GM12891 (cell line): Measurements from ENCODE around the gene SUMF1.
"Not testable (repeated sequence)": the region's sequence is repeated elsewhere in the genome, so short reads cannot be mapped to it uniquely, and the experiment has no call there.

Experiments used
- DNase-seq: peaks from one replicate; pipeline ENCODE4 v3.0.0; 2011; ENCODE audit warnings: low spot score; ENCODE audit not compliant: insufficient read length
- FAIRE-seq: peaks from 2 replicates; lab custom pipeline; 2011; peaks lifted over from hg19 to GRCh38; lab: Jason Lieb, UNC
- PAX5 ChIP-seq: IDR thresholded peaks from 2 replicates; pipeline ENCODE4 v1.6.1; 2011; ENCODE audit warnings: low read length, moderate library complexity, mild to moderate bottlenecking; ENCODE audit not compliant: insufficient read depth, severe bottlenecking
- POLR2A ChIP-seq: IDR thresholded peaks from 2 replicates; pipeline ENCODE4 v1.6.1; 2011; ENCODE audit warnings: low read depth, low read length, control low read depth
- POLR2AphosphoS5 ChIP-seq: IDR thresholded peaks from 2 replicates; pipeline ENCODE4 v1.6.1; 2011; ENCODE audit warnings: low read depth, low read length, control low read depth
- POU2F2 ChIP-seq: IDR thresholded peaks from 2 replicates; pipeline ENCODE4 v1.6.1; 2011; ENCODE audit warnings: low read depth, mild to moderate bottlenecking, control low read depth, low read length, moderate library complexity
- SPI1 ChIP-seq: IDR thresholded peaks from 2 replicates; pipeline ENCODE4 v1.6.1; 2011; ENCODE audit warnings: low read depth, low read length, control low read depth
- TAF1 ChIP-seq: IDR thresholded peaks from 2 replicates; pipeline ENCODE4 v1.6.1; 2011; ENCODE audit warnings: low read depth, low read length, control low read depth

Gene SUMF1

GRCh38 chr3:4334548-4334947, 132.5 kb downstream of the SUMF1 start:
- no peak for FAIRE-seq
- no peak for TF ChIP-seq SPI1
- no peak for TF ChIP-seq POU2F2
- no peak for TF ChIP-seq POLR2AphosphoS5
- no peak for TF ChIP-seq TAF1
- TF ChIP-seq PAX5 = no peak
- TF ChIP-seq POLR2A = no peak
- no peak for DNase-seq

GRCh38 chr3:4332991-4333390, 134.1 kb downstream of the SUMF1 start:
- no peak for TF ChIP-seq POLR2AphosphoS5
- no peak for TF ChIP-seq SPI1
- TF ChIP-seq POLR2A = no peak
- no peak for TF ChIP-seq TAF1
- no peak for TF ChIP-seq PAX5
- no peak for TF ChIP-seq POU2F2
- DNase-seq (no peak), FAIRE-seq (no peak)

DNA sequence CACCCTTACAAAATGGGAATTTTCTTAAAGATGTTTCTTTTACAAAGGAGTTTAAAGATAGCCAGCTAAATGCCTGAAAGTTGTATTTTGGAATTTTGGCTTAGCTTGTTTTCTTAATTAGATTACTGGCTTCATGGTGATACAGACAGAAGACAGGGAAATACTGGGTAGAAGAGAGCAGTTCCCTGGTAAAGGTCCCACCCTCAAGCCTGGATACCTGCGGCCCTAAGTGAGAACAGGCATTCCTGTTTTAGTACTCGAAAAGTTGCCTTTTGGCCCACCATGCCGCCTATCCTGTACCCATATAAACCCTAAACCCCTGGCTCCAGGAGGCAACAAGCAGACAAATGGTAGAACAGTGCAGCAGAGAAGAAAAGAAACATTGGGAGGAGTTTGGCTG, 134.5 kb downstream of the SUMF1 start:
- DNase-seq (no peak), FAIRE-seq (no peak)
- no peak for TF ChIP-seq PAX5
- TF ChIP-seq POLR2A = no peak
- TF ChIP-seq SPI1 = no peak
- TF ChIP-seq POU2F2 = no peak

- no peak for TF ChIP-seq POLR2A
- no peak for TF ChIP-seq TAF1
- TF ChIP-seq POU2F2 = no peak
- TF ChIP-seq PAX5 = no peak
- TF ChIP-seq SPI1 = no peak
- TF ChIP-seq POLR2AphosphoS5 = no peak
- no peak for FAIRE-seq
- DNase-seq = no peak
Observed at GRCh38 chr3:4332111-4332510, 135.0 kb downstream of the SUMF1 start.

DNA sequence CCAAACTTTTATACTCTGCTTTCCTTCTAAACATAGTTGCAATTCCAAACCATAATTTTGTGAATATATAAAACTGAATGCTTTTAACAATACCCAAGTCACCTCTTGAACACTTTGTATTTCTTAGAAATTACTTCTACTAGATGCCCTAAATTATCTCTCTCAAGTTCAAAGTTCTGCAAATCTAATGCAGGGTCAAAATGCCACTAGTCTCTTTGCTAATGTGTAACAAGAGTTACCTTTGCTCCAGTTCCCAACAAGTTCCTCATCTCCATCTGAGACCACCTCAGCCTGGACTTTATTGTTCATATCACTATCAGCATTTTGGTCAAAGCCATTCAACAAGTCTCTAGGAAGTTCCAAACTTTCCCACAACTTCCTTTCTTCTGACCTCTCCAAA, 137.3 kb downstream of the SUMF1 start:
- not testable (repeated sequence) for FAIRE-seq

GRCh38 chr3:4326868-4327267, 140.2 kb downstream of the SUMF1 start:
- no peak for TF ChIP-seq SPI1
- TF ChIP-seq PAX5 = no peak
- TF ChIP-seq POU2F2 = no peak
- TF ChIP-seq TAF1 = no peak
- no peak for TF ChIP-seq POLR2A
- no peak for TF ChIP-seq POLR2AphosphoS5
- DNase-seq (no peak), FAIRE-seq (no peak)

More for the DNA sequence above, 137.3 kb downstream of the SUMF1 start:
- not testable (repeated sequence) for DNase-seq

DNA sequence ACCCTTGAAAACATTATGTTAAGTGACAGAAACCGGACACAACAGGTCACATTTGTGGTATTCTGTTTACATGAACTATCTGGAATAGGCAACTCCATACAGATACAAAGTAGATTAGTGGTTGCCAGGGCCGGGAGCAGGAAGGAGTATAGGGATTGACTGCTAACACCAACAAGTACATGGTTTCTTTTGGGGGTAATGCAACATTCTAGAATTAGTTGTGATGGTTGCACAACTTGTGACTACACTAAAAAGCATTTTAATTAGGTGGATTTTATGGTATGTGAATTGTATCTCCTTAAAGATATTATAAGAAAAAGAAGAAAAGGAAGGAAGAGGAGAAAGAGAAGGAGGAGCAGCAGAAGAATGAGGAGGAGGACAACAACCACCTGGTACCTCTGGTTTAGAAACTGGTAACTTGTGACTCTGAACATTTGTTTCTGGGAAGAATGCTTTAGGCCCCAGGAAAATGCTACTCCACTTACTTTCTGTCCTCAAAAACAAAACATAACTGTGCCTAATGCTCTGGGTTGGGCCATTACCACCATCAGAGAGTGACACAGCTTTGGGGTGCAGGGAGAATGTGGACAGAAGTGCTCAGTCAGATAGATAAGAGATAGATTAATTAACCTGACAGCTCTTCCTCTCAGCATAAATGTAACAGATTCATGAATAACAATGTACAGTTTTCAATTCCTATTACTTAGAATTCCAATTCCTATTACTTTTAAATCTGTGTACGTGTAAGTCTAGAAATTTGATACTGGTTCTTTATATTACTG, 143.6 kb downstream of the SUMF1 start:
- FAIRE-seq (no peak), DNase-seq (no peak)
- TF ChIP-seq POLR2AphosphoS5 = no peak
- TF ChIP-seq POLR2A = no peak
- no peak for TF ChIP-seq POU2F2
- no peak for TF ChIP-seq SPI1
- no peak for TF ChIP-seq PAX5
- TF ChIP-seq TAF1 = no peak

- FAIRE-seq = no peak
- TF ChIP-seq POU2F2 = no peak
- no peak for TF ChIP-seq POLR2A
- no peak for TF ChIP-seq PAX5
- no peak for TF ChIP-seq TAF1
- no peak for TF ChIP-seq SPI1
- TF ChIP-seq POLR2AphosphoS5 = no peak
- no peak for DNase-seq
Observed at GRCh38 chr3:4322635-4323034, 144.4 kb downstream of the SUMF1 start.

DNA sequence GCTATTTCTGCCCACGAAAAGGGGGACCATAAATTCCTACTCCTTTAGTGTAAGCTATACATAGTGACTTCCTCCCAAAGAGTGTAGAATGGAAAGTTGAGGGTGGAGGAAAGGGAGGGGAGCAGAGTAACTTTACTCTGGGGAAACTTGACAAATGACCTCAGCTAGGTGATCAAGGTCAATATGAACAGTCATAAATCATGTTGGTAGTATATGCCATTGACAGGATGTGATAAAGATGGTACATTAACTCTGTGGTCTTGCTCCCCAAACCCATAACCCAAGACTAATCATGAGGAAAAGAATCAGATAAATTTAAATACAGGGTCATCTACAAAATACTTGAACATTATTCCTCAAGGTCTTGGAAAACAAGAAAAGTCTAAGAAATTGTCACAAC, 145.3 kb downstream of the SUMF1 start:
- TF ChIP-seq POLR2AphosphoS5 (no peak), POU2F2 (no peak), PAX5 (no peak), SPI1 (no peak), POLR2A (no peak), TAF1 (no peak)
- DNase-seq (no peak), FAIRE-seq (no peak)

DNA sequence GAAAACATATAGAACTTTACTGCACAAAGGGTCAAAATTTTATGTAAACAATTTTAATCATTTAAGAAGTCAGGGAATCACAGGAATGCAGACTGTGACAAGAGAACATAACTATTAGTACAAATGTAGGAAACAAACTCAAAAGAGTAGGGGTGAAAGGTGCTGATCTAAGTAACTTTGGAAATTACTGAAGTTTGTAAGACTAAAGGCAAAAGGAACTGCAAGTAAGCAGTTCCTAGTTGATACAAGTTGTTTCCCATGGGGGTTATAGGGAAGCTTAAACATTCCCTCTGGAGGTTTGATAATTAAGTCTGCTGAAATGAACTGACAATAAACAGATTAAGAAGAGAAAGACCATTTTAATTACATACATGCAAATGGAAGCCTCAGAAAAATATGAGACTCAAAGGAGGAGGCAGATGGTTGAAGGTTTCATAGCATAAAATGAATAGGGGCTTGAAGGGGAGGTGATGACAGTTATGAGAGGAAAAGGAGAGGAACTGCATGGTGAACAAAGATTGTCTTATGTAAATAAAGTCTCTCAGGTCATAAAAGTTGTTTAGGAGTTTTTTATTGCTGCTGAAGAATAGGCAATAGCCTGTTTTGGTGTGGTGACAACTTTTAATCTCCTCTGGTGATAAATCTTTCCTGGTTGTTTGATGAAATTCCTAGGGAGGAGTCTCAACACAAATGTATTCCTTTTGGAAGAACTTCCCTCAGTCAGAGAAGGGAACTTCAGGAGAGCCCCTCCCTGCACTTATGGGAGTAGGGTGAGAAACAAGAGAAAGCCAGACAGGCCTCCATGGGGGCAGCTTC, 146.8 kb downstream of the SUMF1 start:
- no peak for FAIRE-seq
- TF ChIP-seq SPI1 (no peak), PAX5 (no peak)
- DNase-seq = no peak
